HCT116 (cell line): ENCODE measurements around the gene MAU2. TPM values are rescaled to one million over a fixed set of nuclear protein-coding genes. Genes with fewer than 3 reads are reported as not detected.

Source experiments
- ATAC-seq: fragments of 200-7000 bp; cut with Tn5 transposase; 2 replicates; pipeline ENCODE4 v1.9.1; 2020; ENCODE audit warnings: mild to moderate bottlenecking, moderate library complexity
- BruUV-seq: library from RNA; stranded (reverse); fragments of 400-500 nt; replicated peaks from 2 replicates; lab custom pipeline; 2021; lab: Mats Ljungman, UMichigan
- CTCF ChIA-PET: fragments of 300-600 bp; sonication (Branson Sonifier 250); formaldehyde crosslinking; loops from one replicate; lab custom pipeline; 2021; ENCODE audit warnings: antibody characterized with exemption; lab: Charles Lee
- POLR2A ChIA-PET: fragments of 300-600, 350-600 bp; sonication (Branson Sonifier 250); formaldehyde crosslinking; loops from one replicate; lab custom pipeline; 2021; ENCODE audit warnings: antibody characterized with exemption; lab: Charles Lee
- RAD21 ChIA-PET, 2 experiments: fragments of 300-600 bp; sonication (Branson Sonifier 250); formaldehyde crosslinking; loops; one replicate each; lab custom pipeline; 2023; ENCODE audit warnings: low total read pairs in 2 of 2; ENCODE audit not compliant: uncharacterized antibody in 2 of 2, unreplicated experiment in 2 of 2, low non-redundant PET in 1 of 2; lab: Charles Lee
- DNase-seq: peaks from one replicate; pipeline ENCODE4 v3.0.0-alpha.2; 2010; ENCODE audit warnings: low read depth, low spot score
- H2AFZ ChIP-seq: fragments of 200-600 bp; shearing (Covaris generic), sonication (generic); 2 replicates; pipeline ENCODE4 v1.6.1; 2017; ENCODE audit warnings: low read depth, mixed run types, mixed read lengths, antibody characterized with exemption, low read length; ENCODE audit not compliant: poor library complexity, severe bottlenecking
- H3K27ac ChIP-seq: 2 replicates; pipeline ENCODE4 v1.5.1; 2012; ENCODE audit warnings: low read depth, low read length
- H3K27me3 ChIP-seq: fragments of 200-600 bp; sonication (generic); 2 replicates; pipeline ENCODE4 v1.6.1; 2016; ENCODE audit warnings: mixed run types, low read length, mixed read lengths; ENCODE audit not compliant: insufficient read depth
- H3K36me3 ChIP-seq, 2 experiments: fragments of 200-500 bp in 1 of 2; fragments of 200-600 bp in 1 of 2; sonication (Bioruptor generic) in 1 of 2; sonication (generic) in 1 of 2; 2 replicates each; pipeline versions ENCODE4 v1.5.1 to v1.6.1; 2014 to 2016; ENCODE audit warnings: low read length in 2 of 2, inconsistent platforms in 1 of 2, mixed read lengths in 1 of 2, mixed run types in 1 of 2; ENCODE audit not compliant: insufficient read depth in 2 of 2, control insufficient read depth in 1 of 2
- H3K4me1 ChIP-seq, 2 experiments: fragments of 200-600 bp in 1 of 2; sonication (generic) in 1 of 2; 2 replicates each; pipeline versions ENCODE4 v1.5.1 to v1.6.1; 2012 to 2017; ENCODE audit warnings: low read length in 2 of 2, inconsistent platforms in 1 of 2, mild to moderate bottlenecking in 1 of 2, mixed read lengths in 1 of 2, mixed run types in 1 of 2, moderate library complexity in 1 of 2; ENCODE audit not compliant: insufficient read depth in 2 of 2, control insufficient read depth in 1 of 2
- H3K4me2 ChIP-seq: fragments of 200-600 bp; sonication (generic); 2 replicates; pipeline ENCODE4 v1.6.1; 2017; ENCODE audit warnings: mixed run types, low read length, mixed read lengths
- H3K4me3 ChIP-seq, 2 experiments: fragments of 200-600 bp in 1 of 2; sonication (generic) in 1 of 2; replicated peaks in 1 of 2; 2 replicates each; pipeline ENCODE4 v1.5.1; 2011 to 2016; ENCODE audit warnings: low read length in 2 of 2, control low read depth in 1 of 2, low read depth in 1 of 2, mild to moderate bottlenecking in 1 of 2, mixed read lengths in 1 of 2, mixed run types in 1 of 2
- H3K79me2 ChIP-seq: fragments of 200-600 bp; sonication (generic); 2 replicates; pipeline ENCODE4 v1.6.1; 2017; ENCODE audit warnings: mild to moderate bottlenecking, mixed run types, low read length, moderate library complexity, mixed read lengths; ENCODE audit not compliant: insufficient read depth
- H3K9ac ChIP-seq: fragments of 200-600 bp; sonication (generic); 2 replicates; pipeline ENCODE4 v1.6.1; 2016; ENCODE audit warnings: low read length, mixed read lengths
- H3K9me2 ChIP-seq: fragments of 200-600 bp; sonication (generic), shearing (Covaris generic); 2 replicates; pipeline ENCODE4 v1.6.1; 2017; ENCODE audit warnings: mixed run types, mild to moderate bottlenecking, moderate library complexity; ENCODE audit not compliant: insufficient read depth
- H3K9me3 ChIP-seq, 2 experiments: fragments of 200-500 bp in 1 of 2; fragments of 200-600 bp in 1 of 2; sonication (Bioruptor generic) in 1 of 2; sonication (generic) in 1 of 2; 2 replicates each; pipeline ENCODE4 v1.6.1; 2014 to 2017; ENCODE audit warnings: low read length in 2 of 2, mixed read lengths in 2 of 2, inconsistent platforms in 1 of 2, low read depth in 1 of 2, mild to moderate bottlenecking in 1 of 2, mixed run types in 1 of 2, moderate library complexity in 1 of 2; ENCODE audit not compliant: control insufficient read depth in 1 of 2, insufficient read depth in 1 of 2
- H4K20me1 ChIP-seq: fragments of 200-600 bp; sonication (generic), shearing (Covaris generic); 2 replicates; pipeline ENCODE4 v1.6.1; 2017; ENCODE audit warnings: mixed run types, mild to moderate bottlenecking, moderate library complexity; ENCODE audit not compliant: insufficient read depth
- CEBPB ChIP-seq: IDR thresholded peaks from 2 replicates; pipeline ENCODE4 v1.6.1; 2012; ENCODE audit warnings: low read depth
- EGR1 ChIP-seq: IDR thresholded peaks from 2 replicates; pipeline ENCODE4 v1.6.1; 2012; ENCODE audit warnings: low read depth
- EZH2 ChIP-seq: fragments of 200-600 bp; sonication (generic); IDR thresholded peaks from 2 replicates; pipeline ENCODE4 v1.6.1; 2017; ENCODE audit warnings: antibody characterized with exemption, mixed run types
- FOSL1 ChIP-seq: IDR thresholded peaks from 2 replicates; pipeline ENCODE4 v1.6.1; 2012; ENCODE audit warnings: low read depth
- JUND ChIP-seq: IDR thresholded peaks from 2 replicates; pipeline ENCODE4 v1.6.1; 2012
- POLR2A ChIP-seq: IDR thresholded peaks from 2 replicates; pipeline ENCODE4 v1.7.0; 2011; ENCODE audit warnings: borderline replicate concordance; ENCODE audit not compliant: insufficient read depth, insufficient read length; ENCODE audit errors: extremely low read depth
- POLR2AphosphoS5 ChIP-seq: IDR thresholded peaks from 2 replicates; pipeline ENCODE4 v1.6.1; 2011; ENCODE audit warnings: mild to moderate bottlenecking, low read depth, low read length, moderate library complexity
- RAD21 ChIP-seq: IDR thresholded peaks from 2 replicates; pipeline ENCODE4 v1.6.1; 2012; ENCODE audit warnings: low read depth, mild to moderate bottlenecking
- SP1 ChIP-seq: IDR thresholded peaks from 2 replicates; pipeline ENCODE4 v1.6.1; 2012; ENCODE audit warnings: low read depth
- SRF ChIP-seq: IDR thresholded peaks from 2 replicates; pipeline ENCODE4 v1.6.1; 2012; ENCODE audit warnings: low read depth
- TCF7L2 ChIP-seq: IDR thresholded peaks from 2 replicates; pipeline ENCODE4 v1.7.0; 2011; ENCODE audit warnings: borderline replicate concordance, inconsistent platforms; ENCODE audit not compliant: insufficient read depth, insufficient read length; ENCODE audit errors: extremely low read depth
- YY1 ChIP-seq: IDR thresholded peaks from 2 replicates; pipeline ENCODE4 v1.6.1; 2011; ENCODE audit warnings: low read length, low read depth, moderate library complexity, mild to moderate bottlenecking; ENCODE audit not compliant: insufficient replicate concordance; ENCODE audit errors: extremely low read depth
- ZFX ChIP-seq: fragments of 450-650 bp; IDR thresholded peaks from 2 replicates; pipeline ENCODE4 v1.6.1; 2017
- ZNF274 ChIP-seq: fragments of 200-500 bp; sonication (Bioruptor generic); IDR thresholded peaks from 2 replicates; pipeline ENCODE4 v1.6.1; 2014; ENCODE audit warnings: mild to moderate bottlenecking, low read depth, low read length, inconsistent platforms
- intact Hi-C: fragments of 100-400 bp; cut with micrococcal nuclease; formaldehyde crosslinking; loops from 2 replicates; pipeline ENCODE4 v1.10.0; 2022
- total RNA-seq: library from RNA; stranded (reverse); gene quantifications from one replicate; pipeline ENCODE4 v1.2.1, GENCODE V29; 2021; ENCODE audit not compliant: unreplicated experiment
- TF ChIP-seq, protein P1 (sequence below): IDR thresholded peaks from 2 replicates; pipeline ENCODE4 v1.6.1; 2012; ENCODE audit warnings: low read depth
- TF ChIP-seq, protein P2 (sequence below): IDR thresholded peaks from 2 replicates; pipeline ENCODE4 v1.6.1; 2011; ENCODE audit warnings: mild to moderate bottlenecking, low read length, moderate library complexity; ENCODE audit not compliant: insufficient replicate concordance; ENCODE audit errors: extremely low read depth
- TF ChIP-seq, protein P3 (sequence below): IDR thresholded peaks from 2 replicates; pipeline ENCODE4 v1.6.1; 2012
- TF ChIP-seq, protein P4 (sequence below), 3 experiments: fragments of 200-600 bp in 1 of 3; sonication (generic) in 1 of 3; IDR thresholded peaks in 2 of 3; conservative IDR thresholded peaks in 1 of 3; 2 replicates each; pipeline ENCODE4 v1.5.1; 2012 to 2017; ENCODE audit warnings: low read depth in 2 of 3, low read length in 2 of 3, antibody characterized with exemption in 1 of 3, borderline replicate concordance in 1 of 3, control low read depth in 1 of 3, mild to moderate bottlenecking in 1 of 3, mixed read lengths in 1 of 3, mixed run types in 1 of 3, moderate library complexity in 1 of 3; ENCODE audit not compliant: insufficient read depth in 1 of 3
- TF ChIP-seq, protein P5 (sequence below): IDR thresholded peaks from 2 replicates; pipeline ENCODE4 v1.6.1; 2012

The MAU2 gene
- total RNA-seq, 1 experiment from 2014 or later: 36.2 TPM

DNA sequence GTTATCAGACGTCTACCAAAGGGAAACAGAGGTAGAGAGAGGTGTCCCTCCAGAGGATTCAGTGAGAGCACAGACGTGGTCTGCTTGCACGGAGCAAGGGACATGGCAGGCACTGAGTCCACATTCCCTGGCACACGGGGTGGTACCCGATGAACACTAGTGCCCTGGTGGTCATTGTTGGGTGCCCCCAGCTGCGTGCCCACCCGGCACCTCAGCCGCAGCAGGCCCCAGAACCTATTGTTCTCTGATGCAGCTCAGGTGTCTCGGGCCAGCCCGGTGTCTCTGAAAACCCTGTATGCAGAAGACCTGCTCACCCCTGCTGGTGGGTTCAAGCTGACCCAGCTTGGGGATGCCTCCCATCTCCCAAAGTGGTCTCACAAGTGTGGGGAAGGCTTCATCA, 12.3 kb upstream of the MAU2 start:
- H3K27me3 ChIP-seq: no peaks in the 10 kb centered on the region
- DNase-seq (no peak), ATAC-seq (no peak)
- no peak overlapping the region for H3K4me3 ChIP-seq
- H3K4me2 ChIP-seq: no peak overlapping the region
- ChIA-PET CTCF (no interaction called here), POLR2A (no interaction called here), RAD21 (no interaction called here)
- H4K20me1 ChIP-seq: no peaks in the 10 kb centered on the region
- H3K27ac ChIP-seq: no peak overlapping the region
- BruUV-seq: no TSS peak
- no peak for TF ChIP-seq SP1
- no peak for TF ChIP-seq JUND
- no peak for TF ChIP-seq POLR2A
- TF ChIP-seq POLR2AphosphoS5: no peak
- TF ChIP-seq ZNF274: no peak
- TF ChIP-seq, protein P1, sequence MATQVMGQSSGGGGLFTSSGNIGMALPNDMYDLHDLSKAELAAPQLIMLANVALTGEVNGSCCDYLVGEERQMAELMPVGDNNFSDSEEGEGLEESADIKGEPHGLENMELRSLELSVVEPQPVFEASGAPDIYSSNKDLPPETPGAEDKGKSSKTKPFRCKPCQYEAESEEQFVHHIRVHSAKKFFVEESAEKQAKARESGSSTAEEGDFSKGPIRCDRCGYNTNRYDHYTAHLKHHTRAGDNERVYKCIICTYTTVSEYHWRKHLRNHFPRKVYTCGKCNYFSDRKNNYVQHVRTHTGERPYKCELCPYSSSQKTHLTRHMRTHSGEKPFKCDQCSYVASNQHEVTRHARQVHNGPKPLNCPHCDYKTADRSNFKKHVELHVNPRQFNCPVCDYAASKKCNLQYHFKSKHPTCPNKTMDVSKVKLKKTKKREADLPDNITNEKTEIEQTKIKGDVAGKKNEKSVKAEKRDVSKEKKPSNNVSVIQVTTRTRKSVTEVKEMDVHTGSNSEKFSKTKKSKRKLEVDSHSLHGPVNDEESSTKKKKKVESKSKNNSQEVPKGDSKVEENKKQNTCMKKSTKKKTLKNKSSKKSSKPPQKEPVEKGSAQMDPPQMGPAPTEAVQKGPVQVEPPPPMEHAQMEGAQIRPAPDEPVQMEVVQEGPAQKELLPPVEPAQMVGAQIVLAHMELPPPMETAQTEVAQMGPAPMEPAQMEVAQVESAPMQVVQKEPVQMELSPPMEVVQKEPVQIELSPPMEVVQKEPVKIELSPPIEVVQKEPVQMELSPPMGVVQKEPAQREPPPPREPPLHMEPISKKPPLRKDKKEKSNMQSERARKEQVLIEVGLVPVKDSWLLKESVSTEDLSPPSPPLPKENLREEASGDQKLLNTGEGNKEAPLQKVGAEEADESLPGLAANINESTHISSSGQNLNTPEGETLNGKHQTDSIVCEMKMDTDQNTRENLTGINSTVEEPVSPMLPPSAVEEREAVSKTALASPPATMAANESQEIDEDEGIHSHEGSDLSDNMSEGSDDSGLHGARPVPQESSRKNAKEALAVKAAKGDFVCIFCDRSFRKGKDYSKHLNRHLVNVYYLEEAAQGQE: no peak
- TF ChIP-seq CEBPB: no peak
- TF ChIP-seq EZH2: no peak
- TF ChIP-seq, protein P2, sequence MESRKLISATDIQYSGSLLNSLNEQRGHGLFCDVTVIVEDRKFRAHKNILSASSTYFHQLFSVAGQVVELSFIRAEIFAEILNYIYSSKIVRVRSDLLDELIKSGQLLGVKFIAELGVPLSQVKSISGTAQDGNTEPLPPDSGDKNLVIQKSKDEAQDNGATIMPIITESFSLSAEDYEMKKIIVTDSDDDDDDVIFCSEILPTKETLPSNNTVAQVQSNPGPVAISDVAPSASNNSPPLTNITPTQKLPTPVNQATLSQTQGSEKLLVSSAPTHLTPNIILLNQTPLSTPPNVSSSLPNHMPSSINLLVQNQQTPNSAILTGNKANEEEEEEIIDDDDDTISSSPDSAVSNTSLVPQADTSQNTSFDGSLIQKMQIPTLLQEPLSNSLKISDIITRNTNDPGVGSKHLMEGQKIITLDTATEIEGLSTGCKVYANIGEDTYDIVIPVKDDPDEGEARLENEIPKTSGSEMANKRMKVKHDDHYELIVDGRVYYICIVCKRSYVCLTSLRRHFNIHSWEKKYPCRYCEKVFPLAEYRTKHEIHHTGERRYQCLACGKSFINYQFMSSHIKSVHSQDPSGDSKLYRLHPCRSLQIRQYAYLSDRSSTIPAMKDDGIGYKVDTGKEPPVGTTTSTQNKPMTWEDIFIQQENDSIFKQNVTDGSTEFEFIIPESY: no peak
- TF ChIP-seq RAD21: no peak
- TF ChIP-seq, protein P3, sequence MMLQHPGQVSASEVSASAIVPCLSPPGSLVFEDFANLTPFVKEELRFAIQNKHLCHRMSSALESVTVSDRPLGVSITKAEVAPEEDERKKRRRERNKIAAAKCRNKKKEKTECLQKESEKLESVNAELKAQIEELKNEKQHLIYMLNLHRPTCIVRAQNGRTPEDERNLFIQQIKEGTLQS: no peak
- TF ChIP-seq EGR1: no peak
- no peak for TF ChIP-seq FOSL1
- TF ChIP-seq YY1: no peak
- TF ChIP-seq SRF: no peak
- no peak for TF ChIP-seq ZFX
- TF ChIP-seq, protein P4, sequence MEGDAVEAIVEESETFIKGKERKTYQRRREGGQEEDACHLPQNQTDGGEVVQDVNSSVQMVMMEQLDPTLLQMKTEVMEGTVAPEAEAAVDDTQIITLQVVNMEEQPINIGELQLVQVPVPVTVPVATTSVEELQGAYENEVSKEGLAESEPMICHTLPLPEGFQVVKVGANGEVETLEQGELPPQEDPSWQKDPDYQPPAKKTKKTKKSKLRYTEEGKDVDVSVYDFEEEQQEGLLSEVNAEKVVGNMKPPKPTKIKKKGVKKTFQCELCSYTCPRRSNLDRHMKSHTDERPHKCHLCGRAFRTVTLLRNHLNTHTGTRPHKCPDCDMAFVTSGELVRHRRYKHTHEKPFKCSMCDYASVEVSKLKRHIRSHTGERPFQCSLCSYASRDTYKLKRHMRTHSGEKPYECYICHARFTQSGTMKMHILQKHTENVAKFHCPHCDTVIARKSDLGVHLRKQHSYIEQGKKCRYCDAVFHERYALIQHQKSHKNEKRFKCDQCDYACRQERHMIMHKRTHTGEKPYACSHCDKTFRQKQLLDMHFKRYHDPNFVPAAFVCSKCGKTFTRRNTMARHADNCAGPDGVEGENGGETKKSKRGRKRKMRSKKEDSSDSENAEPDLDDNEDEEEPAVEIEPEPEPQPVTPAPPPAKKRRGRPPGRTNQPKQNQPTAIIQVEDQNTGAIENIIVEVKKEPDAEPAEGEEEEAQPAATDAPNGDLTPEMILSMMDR (IDR thresholded peaks at IDR 0.05 in 2 of 3, conservative IDR thresholded peaks at IDR 0.05 in 1 of 3; ENCODE audit: borderline replicate concordance in 1 of 3, insufficient read depth in 1 of 3, low read depth in 2 of 3, low read length in 2 of 3): no peak
- TF ChIP-seq, protein P5, sequence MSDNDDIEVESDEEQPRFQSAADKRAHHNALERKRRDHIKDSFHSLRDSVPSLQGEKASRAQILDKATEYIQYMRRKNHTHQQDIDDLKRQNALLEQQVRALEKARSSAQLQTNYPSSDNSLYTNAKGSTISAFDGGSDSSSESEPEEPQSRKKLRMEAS: no peak
- no peak for TF ChIP-seq TCF7L2
- peaks cover 9% of the 10 kb centered on the region; the same call in 1 of the 2 replicates for H3K79me2 ChIP-seq
- H3K4me1 ChIP-seq: no peaks in the 10 kb centered on the region
- H3K36me3 ChIP-seq: peaks cover 23 to 31% of the 10 kb centered on the region in 2 experiments
- H3K9me2 ChIP-seq: no peaks in the 10 kb centered on the region
- no peak overlapping the region for H3K9ac ChIP-seq
- no peak overlapping the region for H2AFZ ChIP-seq
- intact Hi-C loops: no loop called here
- H3K9me3 ChIP-seq: no peaks in the 10 kb centered on the region
